ENCODE data around the gene CILP.

DNA sequence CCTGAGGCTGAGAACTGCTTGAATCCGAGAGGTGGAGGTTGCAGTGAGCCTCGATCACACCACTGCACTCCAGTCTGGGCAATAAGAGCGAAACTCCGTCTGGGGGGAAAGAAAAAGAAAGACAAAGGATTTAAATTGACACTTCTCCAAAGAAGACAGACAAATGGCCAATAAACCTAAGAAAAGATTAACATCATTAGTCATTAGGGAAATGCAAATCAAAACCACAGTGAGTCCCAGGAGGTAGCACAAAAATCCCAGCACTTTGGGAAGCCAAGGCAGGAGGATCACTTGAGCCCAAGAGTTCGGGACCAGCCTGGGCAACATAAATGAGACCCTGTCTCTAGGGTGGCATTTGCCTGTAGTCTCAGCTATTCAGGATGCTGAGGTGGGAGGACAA lies 38.7 kb downstream of the CILP start:
- TF ChIP-seq, protein P1, sequence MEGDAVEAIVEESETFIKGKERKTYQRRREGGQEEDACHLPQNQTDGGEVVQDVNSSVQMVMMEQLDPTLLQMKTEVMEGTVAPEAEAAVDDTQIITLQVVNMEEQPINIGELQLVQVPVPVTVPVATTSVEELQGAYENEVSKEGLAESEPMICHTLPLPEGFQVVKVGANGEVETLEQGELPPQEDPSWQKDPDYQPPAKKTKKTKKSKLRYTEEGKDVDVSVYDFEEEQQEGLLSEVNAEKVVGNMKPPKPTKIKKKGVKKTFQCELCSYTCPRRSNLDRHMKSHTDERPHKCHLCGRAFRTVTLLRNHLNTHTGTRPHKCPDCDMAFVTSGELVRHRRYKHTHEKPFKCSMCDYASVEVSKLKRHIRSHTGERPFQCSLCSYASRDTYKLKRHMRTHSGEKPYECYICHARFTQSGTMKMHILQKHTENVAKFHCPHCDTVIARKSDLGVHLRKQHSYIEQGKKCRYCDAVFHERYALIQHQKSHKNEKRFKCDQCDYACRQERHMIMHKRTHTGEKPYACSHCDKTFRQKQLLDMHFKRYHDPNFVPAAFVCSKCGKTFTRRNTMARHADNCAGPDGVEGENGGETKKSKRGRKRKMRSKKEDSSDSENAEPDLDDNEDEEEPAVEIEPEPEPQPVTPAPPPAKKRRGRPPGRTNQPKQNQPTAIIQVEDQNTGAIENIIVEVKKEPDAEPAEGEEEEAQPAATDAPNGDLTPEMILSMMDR (IDR thresholded peaks at IDR 0.05): no peak
- TF ChIP-seq POLR2A (IDR thresholded peaks at IDR 0.05) (no peak), POLR2AphosphoS5 (IDR thresholded peaks at IDR 0.05; ENCODE audit: insufficient read depth in 1 of 2, low read depth in 1 of 2) (no peak)

Data from vagina (tissue), 2 donors.